GM18870 (cell line): ENCODE data around the gene RIC8B.
A peak's percentile ranks its signal among the peaks of the same experiment; 100 is the strongest.
"Not testable (repeated sequence)": the region's sequence is repeated elsewhere in the genome, so short reads cannot be mapped to it uniquely, and the experiment has no call there.

Source experiments
- ATAC-seq: cut with Tn5 transposase; IDR thresholded peaks from one replicate; pipeline ENCODE4 v1.9.1; 2021; ENCODE audit warnings: moderate library complexity; ENCODE audit not compliant: unreplicated experiment

Gene RIC8B

GRCh38 chr12:106774005-106774807 lies at the start of gene RIC8B:
Gene RIC8B (plus strand): TSS chr12:106774682. CDS start chr12:106774746, 64 bp downstream.
- ATAC-seq = peak; percentile 95

GRCh38 chr12:106724934-106725333 lies 49.5 kb upstream of the RIC8B start:
- ATAC-seq = no peak

GRCh38 chr12:106726603-106727202 lies 47.8 kb upstream of the RIC8B start:
- ATAC-seq = not testable (repeated sequence)

GRCh38 chr12:106729611-106730010 lies 44.9 kb upstream of the RIC8B start:
- ATAC-seq = no peak

GRCh38 chr12:106732890-106733289 lies 41.6 kb upstream of the RIC8B start:
- ATAC-seq = no peak

- ATAC-seq = no peak
These were observed 40.8 kb upstream of the RIC8B start for GRCh38 chr12:106733660-106734059.

GRCh38 chr12:106736051-106736957 lies 38.2 kb upstream of the RIC8B start:
- no peak for ATAC-seq

GRCh38 chr12:106739318-106739717 lies 35.2 kb upstream of the RIC8B start:
- no peak for ATAC-seq

- no peak for ATAC-seq
These were observed 34.5 kb upstream of the RIC8B start for GRCh38 chr12:106739815-106740530.

- no peak for ATAC-seq
These were observed 33.7 kb upstream of the RIC8B start for GRCh38 chr12:106740818-106741217.

- no peak for ATAC-seq
These were observed 33.2 kb upstream of the RIC8B start for GRCh38 chr12:106741247-106741646.

GRCh38 chr12:106743270-106743988 lies 31.1 kb upstream of the RIC8B start:
- no peak for ATAC-seq

- no peak for ATAC-seq
These were observed 29.9 kb upstream of the RIC8B start for GRCh38 chr12:106744600-106744999.

GRCh38 chr12:106745181-106745745 lies 29.2 kb upstream of the RIC8B start:
- ATAC-seq = no peak

GRCh38 chr12:106747973-106748436 lies 26.5 kb upstream of the RIC8B start:
- no peak for ATAC-seq

GRCh38 chr12:106750524-106750923 lies 24.0 kb upstream of the RIC8B start:
- no peak for ATAC-seq

- ATAC-seq = peak; percentile 87
These were observed 21.0 kb upstream of the RIC8B start for GRCh38 chr12:106753526-106753925.

- ATAC-seq = no peak
These were observed 20.2 kb upstream of the RIC8B start for GRCh38 chr12:106754331-106754730.

- no peak for ATAC-seq
These were observed 16.7 kb upstream of the RIC8B start for GRCh38 chr12:106757623-106758348.
